Liver (tissue), 9 donors: ENCODE measurements around the gene NDFIP2. TPM values are rescaled to one million over a fixed set of nuclear protein-coding genes. Genes with fewer than 3 reads are reported as not detected.

Experiments used
- DNase-seq: peaks from one replicate; pipeline ENCODE4 v3.0.0-alpha.2; 2017; ENCODE audit warnings: low spot score
- H3K27ac ChIP-seq, 2 donors: one replicate each; pipeline ENCODE4 v1.7.0; 2013; ENCODE audit warnings: inconsistent platforms in 2 of 2, low read length in 2 of 2, control low read depth in 1 of 2, low read depth in 1 of 2, mild to moderate bottlenecking in 1 of 2
- H3K27me3 ChIP-seq, 4 donors: one replicate each; pipeline versions ENCODE4 v1.6.1 to v1.7.0; 2013; ENCODE audit warnings: low read length in 3 of 4, inconsistent platforms in 1 of 4, mild to moderate bottlenecking in 1 of 4, moderate library complexity in 1 of 4; ENCODE audit not compliant: control insufficient read depth in 4 of 4, insufficient read depth in 4 of 4
- H3K36me3 ChIP-seq, 4 donors: one replicate each; pipeline versions ENCODE4 v1.6.1 to v1.7.0; 2013; ENCODE audit warnings: low read length in 3 of 4, mild to moderate bottlenecking in 3 of 4, low read depth in 1 of 4, moderate library complexity in 1 of 4; ENCODE audit not compliant: control insufficient read depth in 4 of 4, insufficient read depth in 3 of 4
- H3K4me1 ChIP-seq, 4 donors: one replicate each; pipeline versions ENCODE4 v1.6.1 to v1.7.0; 2013; ENCODE audit warnings: low read length in 3 of 4, mild to moderate bottlenecking in 3 of 4, moderate library complexity in 1 of 4; ENCODE audit not compliant: control insufficient read depth in 4 of 4, insufficient read depth in 4 of 4
- H3K4me3 ChIP-seq, 3 donors: one replicate each; pipeline versions ENCODE4 v1.6.1 to v1.7.0; 2013; ENCODE audit warnings: low read length in 3 of 3, control low read depth in 1 of 3, low read depth in 1 of 3, mild to moderate bottlenecking in 1 of 3
- H3K9ac ChIP-seq, 2 donors: one replicate each; pipeline ENCODE4 v1.7.0; 2013; ENCODE audit warnings: low read length in 2 of 2, mild to moderate bottlenecking in 2 of 2, moderate library complexity in 2 of 2, control low read depth in 1 of 2, low read depth in 1 of 2
- H3K9me3 ChIP-seq, 4 donors: one replicate each; pipeline versions ENCODE4 v1.6.1 to v1.7.0; 2013; ENCODE audit warnings: low read length in 3 of 4; ENCODE audit not compliant: control insufficient read depth in 4 of 4
- ATF3 ChIP-seq: IDR thresholded peaks from 2 replicates; pipeline ENCODE4 v1.6.1; 2016; ENCODE audit warnings: antibody characterized with exemption
- EGR1 ChIP-seq, 2 donors: IDR thresholded peaks; 2 replicates each; pipeline ENCODE4 v1.6.1; 2016 to 2018; ENCODE audit warnings: antibody characterized with exemption in 2 of 2, low read depth in 2 of 2
- FOXA1 ChIP-seq: IDR thresholded peaks from 2 replicates; pipeline ENCODE4 v1.6.1; 2016; ENCODE audit warnings: antibody characterized with exemption
- FOXA2 ChIP-seq: IDR thresholded peaks from 2 replicates; pipeline ENCODE4 v1.6.1; 2016; ENCODE audit warnings: antibody characterized with exemption
- GABPA ChIP-seq, 2 donors: IDR thresholded peaks in 1 of 2; conservative IDR thresholded peaks in 1 of 2; 2 replicates each; pipeline ENCODE4 v1.6.1; 2016; ENCODE audit warnings: antibody characterized with exemption in 2 of 2, mild to moderate bottlenecking in 1 of 2, moderate library complexity in 1 of 2
- HNF4A ChIP-seq, 2 donors: conservative IDR thresholded peaks; 2 replicates each; pipeline ENCODE4 v1.6.1; 2016; ENCODE audit warnings: antibody characterized with exemption in 2 of 2, mild to moderate bottlenecking in 2 of 2
- HNF4G ChIP-seq: IDR thresholded peaks from 2 replicates; pipeline ENCODE4 v1.6.1; 2016; ENCODE audit warnings: antibody characterized with exemption
- JUND ChIP-seq, 2 donors: IDR thresholded peaks; 2 replicates each; pipeline ENCODE4 v1.6.1; 2016; ENCODE audit warnings: antibody characterized with exemption in 2 of 2
- MAX ChIP-seq: IDR thresholded peaks from 2 replicates; pipeline ENCODE4 v1.6.1; 2016; ENCODE audit warnings: antibody characterized with exemption
- RAD21 ChIP-seq, 2 donors: IDR thresholded peaks; 2 replicates each; pipeline ENCODE4 v1.6.1; 2016; ENCODE audit warnings: antibody characterized with exemption in 2 of 2, mild to moderate bottlenecking in 2 of 2
- RXRA ChIP-seq, 2 donors: IDR thresholded peaks; 2 replicates each; pipeline ENCODE4 v1.6.1; 2017 to 2018; ENCODE audit warnings: antibody characterized with exemption in 2 of 2, mild to moderate bottlenecking in 1 of 2
- SP1 ChIP-seq: IDR thresholded peaks from 2 replicates; pipeline ENCODE4 v1.6.1; 2018; ENCODE audit warnings: antibody characterized with exemption, mild to moderate bottlenecking
- TAF1 ChIP-seq: conservative IDR thresholded peaks from 2 replicates; pipeline ENCODE4 v1.6.1; 2016; ENCODE audit warnings: antibody characterized with exemption, mild to moderate bottlenecking
- YY1 ChIP-seq: IDR thresholded peaks from 2 replicates; pipeline ENCODE4 v1.6.1; 2016; ENCODE audit warnings: antibody characterized with exemption, mild to moderate bottlenecking
- WGBS: extraction: QIAGEN DNeasy Blood & Tissue Kit; methylation state at CpG from one replicate; pipeline ENCODE4 v1.1.7; 2013; 5-methylcytosine and 5-hydroxymethylcytosine counted together
- polyA plus RNA-seq, 2 donors: library from polyadenylated mRNA; stranded (reverse) in 1 of 2; unstranded in 1 of 2; fragments of 200-250 nt in 1 of 2; fragments of >200 nt in 1 of 2; fragmentation: Nextera tagmentation in 1 of 2; extraction: Ambion mirVana in 1 of 2; gene quantifications; one replicate each; pipeline versions ENCODE4 v1.2.1 to v1.2.3, GENCODE V29; 2013 to 2015
- total RNA-seq, 2 donors: library from RNA; depleted of rRNA; stranded (reverse); fragments of >200 nt; gene quantifications; one replicate each; pipeline ENCODE4 v1.2.3, GENCODE V29; 2014
- TF ChIP-seq, protein P1 (sequence below): IDR thresholded peaks from 2 replicates; pipeline ENCODE4 v1.6.1; 2016; ENCODE audit warnings: antibody characterized with exemption, mild to moderate bottlenecking
- TF ChIP-seq, protein P2 (sequence below): fragments of 150-350 bp; IDR thresholded peaks from 2 replicates; pipeline ENCODE4 v1.5.1; 2017; ENCODE audit warnings: improper control_type of control experiment, low read depth, low read length; ENCODE audit not compliant: missing input control
- TF ChIP-seq, protein P3 (sequence below): IDR thresholded peaks from 2 replicates; pipeline ENCODE4 v1.6.1; 2016; ENCODE audit warnings: antibody characterized with exemption
- donor health status: healthy.
- donor health status: healthy.
- donor health status: healthy.
- donor health status: healthy.
- donor health status: healthy.

NDFIP2 gene
- total and polyA plus RNA-seq, 4 donors, result 15.5 to 22.2 (median 16.3) TPM

GRCh38 chr13:79529817-79530216 lies 48.9 kb downstream of the NDFIP2 start:
- Histone ChIP-seq H3K4me1 (no peaks in the 10 kb centered on the region), H3K9ac (no peak overlapping the region), H3K36me3 (peaks cover 0 to 11% (median 3%) of the 10 kb centered on the region in 4 donors), H3K27me3 (no peaks in the 10 kb centered on the region), H3K4me3 (no peak overlapping the region), H3K27ac (no peak overlapping the region), H3K9me3 (no peaks in the 10 kb centered on the region)
- no peak for DNase-seq
- no peak for TF ChIP-seq FOXA2
- no peak for TF ChIP-seq HNF4G
- TF ChIP-seq, protein P1, sequence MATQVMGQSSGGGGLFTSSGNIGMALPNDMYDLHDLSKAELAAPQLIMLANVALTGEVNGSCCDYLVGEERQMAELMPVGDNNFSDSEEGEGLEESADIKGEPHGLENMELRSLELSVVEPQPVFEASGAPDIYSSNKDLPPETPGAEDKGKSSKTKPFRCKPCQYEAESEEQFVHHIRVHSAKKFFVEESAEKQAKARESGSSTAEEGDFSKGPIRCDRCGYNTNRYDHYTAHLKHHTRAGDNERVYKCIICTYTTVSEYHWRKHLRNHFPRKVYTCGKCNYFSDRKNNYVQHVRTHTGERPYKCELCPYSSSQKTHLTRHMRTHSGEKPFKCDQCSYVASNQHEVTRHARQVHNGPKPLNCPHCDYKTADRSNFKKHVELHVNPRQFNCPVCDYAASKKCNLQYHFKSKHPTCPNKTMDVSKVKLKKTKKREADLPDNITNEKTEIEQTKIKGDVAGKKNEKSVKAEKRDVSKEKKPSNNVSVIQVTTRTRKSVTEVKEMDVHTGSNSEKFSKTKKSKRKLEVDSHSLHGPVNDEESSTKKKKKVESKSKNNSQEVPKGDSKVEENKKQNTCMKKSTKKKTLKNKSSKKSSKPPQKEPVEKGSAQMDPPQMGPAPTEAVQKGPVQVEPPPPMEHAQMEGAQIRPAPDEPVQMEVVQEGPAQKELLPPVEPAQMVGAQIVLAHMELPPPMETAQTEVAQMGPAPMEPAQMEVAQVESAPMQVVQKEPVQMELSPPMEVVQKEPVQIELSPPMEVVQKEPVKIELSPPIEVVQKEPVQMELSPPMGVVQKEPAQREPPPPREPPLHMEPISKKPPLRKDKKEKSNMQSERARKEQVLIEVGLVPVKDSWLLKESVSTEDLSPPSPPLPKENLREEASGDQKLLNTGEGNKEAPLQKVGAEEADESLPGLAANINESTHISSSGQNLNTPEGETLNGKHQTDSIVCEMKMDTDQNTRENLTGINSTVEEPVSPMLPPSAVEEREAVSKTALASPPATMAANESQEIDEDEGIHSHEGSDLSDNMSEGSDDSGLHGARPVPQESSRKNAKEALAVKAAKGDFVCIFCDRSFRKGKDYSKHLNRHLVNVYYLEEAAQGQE, result no peak
- no peak for TF ChIP-seq HNF4A (conservative IDR thresholded peaks at IDR 0.05)
- TF ChIP-seq, protein P2, sequence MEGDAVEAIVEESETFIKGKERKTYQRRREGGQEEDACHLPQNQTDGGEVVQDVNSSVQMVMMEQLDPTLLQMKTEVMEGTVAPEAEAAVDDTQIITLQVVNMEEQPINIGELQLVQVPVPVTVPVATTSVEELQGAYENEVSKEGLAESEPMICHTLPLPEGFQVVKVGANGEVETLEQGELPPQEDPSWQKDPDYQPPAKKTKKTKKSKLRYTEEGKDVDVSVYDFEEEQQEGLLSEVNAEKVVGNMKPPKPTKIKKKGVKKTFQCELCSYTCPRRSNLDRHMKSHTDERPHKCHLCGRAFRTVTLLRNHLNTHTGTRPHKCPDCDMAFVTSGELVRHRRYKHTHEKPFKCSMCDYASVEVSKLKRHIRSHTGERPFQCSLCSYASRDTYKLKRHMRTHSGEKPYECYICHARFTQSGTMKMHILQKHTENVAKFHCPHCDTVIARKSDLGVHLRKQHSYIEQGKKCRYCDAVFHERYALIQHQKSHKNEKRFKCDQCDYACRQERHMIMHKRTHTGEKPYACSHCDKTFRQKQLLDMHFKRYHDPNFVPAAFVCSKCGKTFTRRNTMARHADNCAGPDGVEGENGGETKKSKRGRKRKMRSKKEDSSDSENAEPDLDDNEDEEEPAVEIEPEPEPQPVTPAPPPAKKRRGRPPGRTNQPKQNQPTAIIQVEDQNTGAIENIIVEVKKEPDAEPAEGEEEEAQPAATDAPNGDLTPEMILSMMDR, result no peak
- TF ChIP-seq, protein P3, sequence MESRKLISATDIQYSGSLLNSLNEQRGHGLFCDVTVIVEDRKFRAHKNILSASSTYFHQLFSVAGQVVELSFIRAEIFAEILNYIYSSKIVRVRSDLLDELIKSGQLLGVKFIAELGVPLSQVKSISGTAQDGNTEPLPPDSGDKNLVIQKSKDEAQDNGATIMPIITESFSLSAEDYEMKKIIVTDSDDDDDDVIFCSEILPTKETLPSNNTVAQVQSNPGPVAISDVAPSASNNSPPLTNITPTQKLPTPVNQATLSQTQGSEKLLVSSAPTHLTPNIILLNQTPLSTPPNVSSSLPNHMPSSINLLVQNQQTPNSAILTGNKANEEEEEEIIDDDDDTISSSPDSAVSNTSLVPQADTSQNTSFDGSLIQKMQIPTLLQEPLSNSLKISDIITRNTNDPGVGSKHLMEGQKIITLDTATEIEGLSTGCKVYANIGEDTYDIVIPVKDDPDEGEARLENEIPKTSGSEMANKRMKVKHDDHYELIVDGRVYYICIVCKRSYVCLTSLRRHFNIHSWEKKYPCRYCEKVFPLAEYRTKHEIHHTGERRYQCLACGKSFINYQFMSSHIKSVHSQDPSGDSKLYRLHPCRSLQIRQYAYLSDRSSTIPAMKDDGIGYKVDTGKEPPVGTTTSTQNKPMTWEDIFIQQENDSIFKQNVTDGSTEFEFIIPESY, result no peak
- TF ChIP-seq FOXA1, result no peak
- no peak for TF ChIP-seq SP1
- TF ChIP-seq MAX, result no peak
- TF ChIP-seq JUND (IDR thresholded peaks at IDR 0.05), result no peak
- TF ChIP-seq RXRA (IDR thresholded peaks at IDR 0.05), result no peak
- TF ChIP-seq GABPA (IDR thresholded peaks at IDR 0.05 in 1 of 2, conservative IDR thresholded peaks at IDR 0.05 in 1 of 2), result no peak
- no peak for TF ChIP-seq ATF3
- TF ChIP-seq RAD21 (IDR thresholded peaks at IDR 0.05), result no peak
- no peak for TF ChIP-seq YY1
- 97% methylated on average over 4 of the region's 4 CpGs for WGBS

DNA sequence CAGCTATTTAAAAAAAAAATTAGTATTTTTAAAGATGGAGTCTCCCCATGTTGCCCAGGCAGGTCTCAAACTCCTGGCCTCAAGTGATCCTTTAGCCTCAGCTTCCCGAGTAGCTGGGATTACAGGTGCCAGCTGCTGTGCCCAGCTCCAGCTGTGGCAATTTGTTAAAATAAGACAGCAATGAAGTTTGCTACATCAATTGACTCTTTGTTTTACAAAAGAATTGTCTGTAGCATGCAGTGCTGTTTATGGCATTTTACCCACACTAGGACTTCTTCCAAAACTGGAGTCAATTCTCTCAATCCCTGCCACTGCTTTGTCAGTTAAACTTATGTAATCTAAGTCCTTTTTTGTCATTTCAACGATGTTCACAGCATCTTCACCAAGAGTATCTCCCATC lies 49.3 kb downstream of the NDFIP2 start:
- Histone ChIP-seq H3K27ac (no peak overlapping the region), H3K9me3 (no peaks in the 10 kb centered on the region), H3K4me1 (no peaks in the 10 kb centered on the region), H3K36me3 (peaks cover 0 to 11% (median 1%) of the 10 kb centered on the region in 4 donors), H3K4me3 (no peak overlapping the region), H3K27me3 (no peaks in the 10 kb centered on the region), H3K9ac (no peak overlapping the region)
- TF ChIP-seq JUND (IDR thresholded peaks at IDR 0.05), result no peak
- no peak for TF ChIP-seq FOXA1
- no peak for TF ChIP-seq ATF3
- TF ChIP-seq FOXA2, result no peak
- TF ChIP-seq RAD21 (IDR thresholded peaks at IDR 0.05), result no peak
- no peak for TF ChIP-seq HNF4A (conservative IDR thresholded peaks at IDR 0.05)
- no peak for TF ChIP-seq EGR1 (IDR thresholded peaks at IDR 0.05; ENCODE audit: low read depth in 2 of 2)
- no peak for TF ChIP-seq TAF1
- no peak for TF ChIP-seq RXRA (IDR thresholded peaks at IDR 0.05)
- TF ChIP-seq SP1, result no peak
- no peak for TF ChIP-seq MAX
- TF ChIP-seq, protein P1, result no peak
- no peak for TF ChIP-seq YY1
- 84% methylated on average over 2 of the region's 2 CpGs for WGBS
- no peak for DNase-seq
